GM19452 (cell line): ENCODE results near the gene IFT80.

Experiments
- ATAC-seq: cut with Tn5 transposase; IDR thresholded peaks from one replicate; pipeline ENCODE4 v1.9.1; 2021; ENCODE audit not compliant: unreplicated experiment

Gene IFT80

DNA sequence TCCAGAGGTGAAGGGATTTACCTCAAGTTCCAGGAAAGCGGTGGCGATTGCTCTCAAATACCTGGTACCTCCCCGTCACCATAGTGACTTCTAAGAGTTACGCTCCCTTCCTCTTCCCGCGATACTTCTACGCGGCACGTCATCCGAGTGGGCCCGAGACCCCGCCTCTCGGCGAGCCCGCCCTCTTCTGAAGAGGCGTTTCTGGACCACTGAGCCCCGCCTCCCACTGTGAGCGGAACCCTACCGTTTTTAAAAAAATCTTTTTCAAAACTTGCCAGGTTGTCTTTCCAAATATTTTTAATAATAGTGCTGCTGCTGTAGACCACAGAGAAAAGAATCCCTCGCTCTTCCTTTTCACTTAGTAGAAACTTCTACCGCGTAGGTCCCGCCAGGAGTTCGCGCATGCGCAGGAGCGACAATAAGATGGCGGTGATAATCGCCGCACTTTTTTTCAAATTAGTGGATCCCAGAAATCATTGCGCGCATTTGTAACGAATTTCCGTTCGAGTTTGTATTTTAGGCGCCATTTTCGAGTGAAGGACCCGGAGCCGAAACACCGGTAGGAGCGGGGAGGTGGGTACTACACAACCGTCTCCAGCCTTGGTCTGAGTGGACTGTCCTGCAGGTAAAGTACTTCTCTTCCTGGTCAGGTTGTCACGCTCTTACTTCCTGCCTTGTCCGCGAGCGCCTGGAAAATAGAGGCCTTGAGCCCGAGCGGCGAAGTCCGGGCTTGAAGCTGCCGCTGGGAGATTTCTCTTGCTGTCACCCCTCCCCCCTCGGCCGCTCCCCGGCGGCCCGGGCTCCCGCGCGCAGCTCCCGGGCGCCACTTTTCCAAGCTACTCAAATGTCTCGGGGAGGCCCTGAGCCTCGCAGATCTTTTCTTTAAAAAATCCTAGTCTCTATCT lies at the start of gene IFT80, which contains the start of gene SMC4:
Gene IFT80, minus strand, starts transcription at position 101 of the 905 bp plus-strand sequence. CDS start 14,625 bp downstream, outside the sequence.
Gene SMC4, plus strand, starts transcription at position 526 of the 905 bp plus-strand sequence. CDS start 1,177 bp downstream, outside the sequence.
- peak; percentile 94 for ATAC-seq

DNA sequence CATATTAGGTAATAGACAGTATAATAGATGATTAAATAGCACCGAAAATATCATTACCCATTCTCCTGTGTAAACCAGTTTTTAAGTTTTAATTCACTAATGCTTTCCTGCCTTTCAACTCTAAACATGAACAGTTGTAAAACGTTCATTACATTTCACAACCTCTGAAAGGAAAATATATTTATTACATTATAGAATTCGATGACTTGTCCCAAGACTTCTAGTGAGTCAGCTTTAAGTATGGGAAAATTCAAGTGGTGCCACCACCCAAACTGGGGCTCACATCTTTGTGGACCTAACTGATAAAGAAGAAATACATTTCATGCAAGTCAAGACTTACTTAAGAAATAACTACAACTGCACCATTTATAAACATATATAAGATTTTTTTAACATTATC lies 48.5 kb upstream of the IFT80 start:
- no peak for ATAC-seq

DNA sequence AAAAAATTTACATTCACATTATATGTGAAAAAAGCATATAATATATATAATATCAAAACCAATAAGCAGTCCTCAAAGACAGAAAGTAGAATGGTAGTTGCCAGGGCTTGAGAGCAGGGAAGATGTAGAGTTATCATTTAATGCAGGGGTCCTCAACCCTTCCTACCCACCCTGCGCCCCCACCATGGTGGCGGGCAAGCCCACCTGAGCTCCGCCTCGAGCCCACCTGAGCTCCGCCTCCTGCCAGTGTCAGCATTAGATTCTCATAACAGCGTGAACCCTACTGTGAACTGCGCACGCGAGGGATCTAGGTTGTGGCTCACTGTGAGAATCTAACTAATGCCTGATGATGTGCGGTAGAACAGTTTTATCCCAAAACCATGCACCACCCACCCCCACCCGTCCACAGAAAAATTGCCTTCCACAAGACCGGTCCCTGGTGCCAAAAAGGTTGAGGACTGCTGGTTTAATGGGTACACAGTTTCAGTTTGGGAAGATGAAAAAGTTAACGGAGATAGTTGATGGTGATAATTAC lies 47.6 kb upstream of the IFT80 start:
- ATAC-seq: no peak

DNA sequence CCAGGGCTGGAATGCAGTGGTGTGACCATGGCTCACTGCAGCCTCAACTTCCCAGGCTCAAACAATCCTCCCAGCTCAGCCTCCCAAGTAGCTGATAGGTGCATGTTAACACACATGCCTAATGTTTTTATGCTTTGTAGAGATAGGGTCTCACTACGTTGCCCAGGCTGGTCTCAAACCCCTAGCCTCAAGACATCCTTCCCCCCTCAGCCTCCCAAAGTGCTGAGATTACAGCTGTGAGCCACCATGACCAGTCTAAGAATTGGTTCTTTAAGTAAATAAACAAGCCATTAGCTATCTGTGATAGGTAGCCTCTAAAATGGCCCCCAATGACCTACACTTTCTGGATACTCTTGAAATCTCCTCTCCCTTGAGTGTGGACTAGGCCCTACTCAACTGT lies 46.8 kb upstream of the IFT80 start:
- no peak for ATAC-seq

DNA sequence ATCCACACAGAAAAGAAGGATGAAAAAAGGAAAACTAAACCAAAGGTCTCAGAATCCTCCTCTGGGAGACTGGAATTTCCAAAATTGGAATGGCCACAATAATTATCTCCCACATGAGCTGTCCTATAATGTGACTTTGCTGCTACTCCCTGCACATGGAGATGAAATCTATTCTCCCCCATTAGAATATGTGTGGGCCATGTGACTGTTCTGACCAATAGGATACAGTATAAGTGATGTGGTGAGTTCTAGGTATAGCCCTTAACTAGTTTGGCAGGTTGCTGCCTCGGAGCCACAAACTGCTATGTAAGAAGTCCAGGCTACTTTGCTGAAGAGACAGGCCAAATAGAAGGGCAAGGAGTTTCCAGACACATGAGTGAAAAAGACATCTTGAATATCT lies 45.4 kb upstream of the IFT80 start:
- ATAC-seq: no peak

GRCh38 chr3:160440687-160441086 lies 41.7 kb upstream of the IFT80 start:
- no peak for ATAC-seq

GRCh38 chr3:160437083-160437455 lies 38.0 kb upstream of the IFT80 start:
- no peak for ATAC-seq

GRCh38 chr3:160435747-160436146 lies 36.7 kb upstream of the IFT80 start:
- no peak for ATAC-seq

DNA sequence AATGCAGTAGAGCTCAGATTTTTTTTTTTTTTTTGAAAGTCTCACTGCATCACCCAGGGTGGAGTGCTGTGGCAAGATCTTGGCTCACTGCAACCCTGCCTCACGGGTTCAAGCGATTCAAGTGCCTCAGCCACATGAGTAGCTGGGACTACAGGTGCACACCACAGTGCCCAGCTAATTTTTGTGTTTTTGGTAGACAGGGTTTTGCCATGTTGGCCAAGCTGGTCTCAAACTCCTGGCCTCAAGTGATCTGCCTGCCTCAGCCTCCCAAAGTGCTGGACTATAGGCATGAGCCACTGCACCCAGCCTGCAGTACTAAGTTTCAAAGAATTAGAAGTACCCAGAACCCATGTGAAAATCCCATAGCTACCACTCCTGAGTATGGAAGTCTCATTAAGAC lies 36.1 kb upstream of the IFT80 start:
- no peak for ATAC-seq

DNA sequence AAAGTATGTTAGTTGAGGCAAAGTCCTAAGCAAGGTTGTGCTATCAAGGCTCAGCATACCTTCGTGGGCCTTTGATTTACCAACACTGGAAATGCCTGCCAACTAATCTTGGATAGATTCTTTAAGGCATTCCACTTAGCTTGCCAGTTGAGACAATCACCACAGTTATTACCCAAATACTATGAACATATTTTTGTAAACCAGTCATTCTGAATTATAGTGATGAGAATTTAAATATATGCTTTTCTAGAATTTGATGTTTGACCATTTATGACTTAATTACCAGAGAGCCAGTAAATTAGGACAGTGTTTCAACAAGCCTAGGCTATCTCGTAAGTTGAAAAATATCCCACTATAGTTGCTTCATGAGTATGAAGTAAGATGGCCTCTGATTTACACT lies 35.0 kb upstream of the IFT80 start:
- no peak for ATAC-seq

DNA sequence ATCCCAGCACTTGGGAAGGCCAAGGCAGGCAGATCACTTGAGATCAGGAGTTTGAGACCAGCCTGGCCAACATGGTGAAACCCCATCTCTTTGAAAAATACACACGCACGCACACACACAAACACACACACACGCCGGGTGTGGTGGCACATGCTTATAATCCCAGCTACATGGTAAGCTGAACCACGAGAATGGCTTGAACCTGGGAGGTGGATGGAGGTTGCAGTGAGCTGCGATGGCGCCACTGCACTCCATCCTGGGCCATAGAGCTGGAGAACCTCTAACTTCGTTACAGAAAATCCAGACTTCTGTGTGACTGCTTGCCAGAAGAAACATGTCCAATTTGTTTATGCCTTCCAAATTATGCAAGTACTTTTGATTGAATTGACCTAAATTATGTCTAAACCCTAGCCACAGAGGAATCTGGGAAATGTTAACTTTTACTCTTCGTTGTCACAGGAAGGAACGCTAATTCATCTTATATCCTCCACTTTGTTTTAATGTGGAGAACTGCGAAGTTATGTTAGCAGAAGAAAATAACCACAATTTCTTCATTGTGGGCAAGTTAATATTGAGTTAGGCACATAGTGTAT lies 28.9 kb upstream of the IFT80 start:
- ATAC-seq: no peak

GRCh38 chr3:160417311-160417710 lies 18.3 kb upstream of the IFT80 start:
- ATAC-seq: no peak

DNA sequence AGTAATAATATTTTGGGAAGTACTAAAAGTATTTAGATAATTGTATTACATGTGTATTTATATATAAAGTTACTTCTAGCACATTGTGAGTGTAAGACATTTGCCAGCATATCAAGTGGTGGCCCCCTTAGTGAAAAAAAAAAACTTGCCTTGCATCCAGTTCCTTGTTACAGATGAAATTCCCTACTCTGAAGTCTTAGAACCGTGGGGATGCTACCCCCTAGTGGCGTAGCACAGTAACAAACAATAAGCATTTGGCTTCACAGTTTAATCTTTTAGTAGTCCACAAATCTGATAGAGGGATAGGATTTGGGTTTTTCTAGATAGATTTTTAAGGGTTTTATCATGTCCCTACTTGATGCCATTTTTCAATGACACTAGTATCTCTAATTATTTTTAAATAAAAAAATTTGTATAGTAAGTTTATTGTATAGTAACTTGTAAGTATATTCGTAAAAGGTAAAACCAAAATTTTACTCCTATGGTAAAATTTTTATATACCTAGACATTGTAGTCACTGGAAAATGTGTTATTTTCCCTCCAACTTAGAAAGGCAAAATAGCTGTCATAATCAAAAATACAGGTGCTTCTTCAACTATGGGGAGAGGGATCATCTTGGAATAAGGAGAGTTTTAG lies 14.7 kb upstream of the IFT80 start:
- no peak for ATAC-seq

- ATAC-seq: no peak
Observed at GRCh38 chr3:160412477-160412876, 13.5 kb upstream of the IFT80 start.

GRCh38 chr3:160409812-160410610 lies 11.0 kb upstream of the IFT80 start:
- no peak for ATAC-seq

GRCh38 chr3:160403796-160404470 lies 4.9 kb upstream of the IFT80 start:
- ATAC-seq: no peak

DNA sequence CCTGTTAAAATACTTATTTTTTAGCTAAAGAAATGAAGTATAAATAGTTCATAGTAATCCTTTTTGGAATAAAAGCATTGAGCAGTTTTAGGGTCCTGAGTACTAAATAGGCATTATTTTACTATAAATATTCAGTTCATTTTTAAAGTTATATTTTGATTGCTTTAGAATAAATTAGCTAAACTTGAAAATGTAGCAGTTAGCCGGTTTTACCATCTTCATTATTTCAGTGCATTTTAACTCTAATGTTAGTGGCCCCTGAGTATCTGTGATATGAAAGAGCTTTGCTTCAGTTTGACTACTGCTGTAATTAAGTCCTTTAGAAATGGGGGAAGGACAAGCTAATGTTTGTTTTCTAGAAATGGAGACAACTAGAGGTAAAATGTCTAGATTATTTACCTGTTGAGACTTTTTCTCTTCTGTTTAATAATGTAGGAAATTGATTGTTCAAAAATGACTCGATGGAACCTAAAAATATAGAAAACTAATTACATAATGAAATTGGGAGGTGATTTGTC lies 4.1 kb upstream of the IFT80 start:
- ATAC-seq: no peak

GRCh38 chr3:160402221-160403027 lies 3.4 kb upstream of the IFT80 start:
- no peak for ATAC-seq
